ENCODE results near the gene MYLK2.
"Not testable (repeated sequence)": the region's sequence is repeated elsewhere in the genome, so short reads cannot be mapped to it uniquely, and the experiment has no call there.

The MYLK2 gene

DNA sequence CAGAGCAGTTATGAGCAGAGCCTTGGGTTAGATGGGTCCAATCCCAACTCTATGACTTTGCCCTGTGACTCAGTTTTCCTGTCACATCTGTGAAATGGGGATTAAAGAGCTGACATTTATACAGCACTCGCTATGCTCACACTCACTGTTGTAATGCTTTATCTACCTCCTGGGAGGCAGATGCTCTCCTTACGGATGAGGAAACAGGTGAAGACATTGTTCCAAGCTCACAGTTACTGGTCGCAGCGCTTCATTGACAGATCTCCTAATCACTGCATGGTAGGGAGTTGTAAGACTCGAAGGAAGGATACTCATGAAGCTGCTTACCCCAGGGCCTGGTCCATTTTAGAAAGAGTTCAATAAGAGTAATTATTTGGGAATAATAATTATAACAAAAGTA is 2.9 kb upstream of the MYLK2 start:
- DNase-seq, result no peak

DNA sequence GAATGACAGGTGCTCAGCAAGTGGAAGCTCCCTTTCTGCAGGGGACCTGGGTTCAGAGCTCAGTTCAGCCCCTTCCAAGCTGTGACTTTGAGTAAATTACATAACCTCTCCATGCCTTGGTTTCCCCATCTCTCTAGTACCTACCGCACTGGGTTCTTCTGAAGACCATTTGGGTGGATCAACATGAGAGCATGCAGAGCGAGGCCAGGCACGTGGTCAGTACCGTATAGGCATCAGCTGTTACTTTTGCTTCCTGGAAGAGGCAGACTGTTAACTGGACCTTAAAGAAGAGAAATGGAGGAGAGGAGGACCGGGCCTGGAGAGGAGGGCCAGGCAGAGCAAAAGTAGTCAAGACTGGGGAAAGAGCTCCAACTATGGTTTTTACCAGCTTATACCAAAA is 1.7 kb upstream of the MYLK2 start:
- no peak for DNase-seq

DNA sequence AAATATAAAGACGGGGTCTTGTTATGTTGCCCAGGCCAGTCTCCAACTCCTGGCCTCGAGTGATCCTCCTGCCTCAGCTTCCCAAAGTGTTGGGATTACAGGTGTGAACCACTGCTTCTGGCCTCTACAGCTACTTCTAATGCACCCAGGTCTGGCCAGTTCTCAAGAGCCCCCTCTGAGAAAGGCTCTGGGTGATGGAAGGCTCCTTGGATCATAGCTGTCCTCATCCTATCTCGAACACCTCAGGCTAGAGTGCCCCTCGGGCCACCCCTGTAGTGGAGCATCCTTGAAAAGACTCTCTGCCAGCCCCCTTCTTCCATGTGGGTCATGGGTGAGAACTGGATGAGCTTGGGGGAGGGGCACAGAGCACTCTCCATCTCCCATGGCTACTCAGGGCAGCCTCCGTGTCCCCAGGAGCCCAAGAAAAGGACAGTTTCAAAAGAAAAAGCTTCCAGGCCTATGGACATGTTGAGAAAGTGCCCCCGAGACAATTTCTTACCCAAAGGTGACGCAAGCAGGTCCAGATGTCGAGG is 714 bp upstream of the MYLK2 start:
- no peak for DNase-seq

DNA sequence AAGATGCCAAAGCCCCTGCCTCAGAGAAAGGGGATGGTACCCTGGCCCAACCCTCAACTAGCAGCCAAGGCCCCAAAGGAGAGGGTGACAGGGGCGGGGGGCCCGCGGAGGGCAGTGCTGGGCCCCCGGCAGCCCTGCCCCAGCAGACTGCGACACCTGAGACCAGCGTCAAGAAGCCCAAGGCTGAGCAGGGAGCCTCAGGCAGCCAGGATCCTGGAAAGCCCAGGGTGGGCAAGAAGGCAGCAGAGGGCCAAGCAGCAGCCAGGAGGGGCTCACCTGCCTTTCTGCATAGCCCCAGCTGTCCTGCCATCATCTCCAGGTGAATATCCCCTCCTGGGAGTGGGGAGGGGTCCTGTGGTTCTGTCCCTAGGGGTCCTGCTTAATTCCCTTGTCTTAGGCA is 1.1 kb downstream of the MYLK2 start:
- DNase-seq, result no peak

DNA sequence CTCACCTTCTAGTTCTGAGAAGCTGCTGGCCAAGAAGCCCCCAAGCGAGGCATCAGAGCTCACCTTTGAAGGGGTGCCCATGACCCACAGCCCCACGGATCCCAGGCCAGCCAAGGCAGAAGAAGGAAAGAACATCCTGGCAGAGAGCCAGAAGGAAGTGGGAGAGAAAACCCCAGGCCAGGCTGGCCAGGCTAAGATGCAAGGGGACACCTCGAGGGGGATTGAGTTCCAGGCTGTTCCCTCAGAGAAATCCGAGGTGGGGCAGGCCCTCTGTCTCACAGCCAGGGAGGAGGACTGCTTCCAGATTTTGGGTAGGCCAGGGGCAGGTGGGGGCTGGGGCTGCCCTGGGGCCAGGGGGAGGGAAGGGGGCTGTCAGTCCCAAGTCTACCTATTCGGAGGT is 2.3 kb downstream of the MYLK2 start:
- no peak for DNase-seq

DNA sequence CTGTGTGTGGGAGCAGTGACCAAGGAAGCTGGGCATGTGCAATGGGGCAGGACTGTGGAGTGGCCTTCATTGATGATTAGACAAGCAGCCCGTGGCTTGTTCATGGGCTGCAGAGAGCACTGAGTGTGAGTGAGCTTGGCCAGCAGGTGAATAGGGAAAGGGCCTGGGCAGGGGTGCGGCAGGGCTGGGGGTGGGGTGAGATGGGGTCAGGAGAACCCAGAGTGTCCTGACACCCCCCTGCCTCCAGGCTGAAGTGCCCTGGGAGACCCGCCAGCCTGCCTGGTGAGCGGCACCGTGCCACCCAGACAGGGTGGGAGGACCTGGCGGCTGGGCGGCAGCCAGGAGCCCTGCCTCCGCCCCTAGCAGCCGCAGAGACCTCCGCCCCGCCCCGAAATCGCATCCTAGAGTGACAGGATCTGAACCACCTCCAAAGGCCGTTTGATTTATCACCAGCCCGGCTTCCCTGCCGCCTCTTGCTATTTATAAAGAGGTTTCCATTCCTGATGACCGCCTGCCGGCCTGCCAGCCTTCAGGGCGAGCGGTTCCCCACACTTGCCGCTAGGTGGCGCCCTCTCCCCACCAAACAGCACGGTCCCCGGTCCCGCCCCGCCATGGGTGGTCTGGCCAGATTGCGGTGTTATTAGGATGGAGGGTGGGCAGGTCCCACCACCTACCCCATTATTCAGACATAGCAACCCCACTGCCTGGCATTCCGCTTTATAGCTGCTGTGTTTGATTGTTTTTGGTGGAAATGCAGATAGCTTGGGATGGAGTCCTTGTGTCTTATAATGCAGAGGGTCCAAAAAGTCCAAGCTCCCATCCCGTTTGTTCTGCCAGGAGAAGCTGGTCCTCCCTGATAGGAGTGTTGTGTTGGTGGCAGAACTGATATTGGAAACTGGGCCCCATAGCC is 3.5 kb downstream of the MYLK2 start:
- peak; percentile 60 for DNase-seq

DNA sequence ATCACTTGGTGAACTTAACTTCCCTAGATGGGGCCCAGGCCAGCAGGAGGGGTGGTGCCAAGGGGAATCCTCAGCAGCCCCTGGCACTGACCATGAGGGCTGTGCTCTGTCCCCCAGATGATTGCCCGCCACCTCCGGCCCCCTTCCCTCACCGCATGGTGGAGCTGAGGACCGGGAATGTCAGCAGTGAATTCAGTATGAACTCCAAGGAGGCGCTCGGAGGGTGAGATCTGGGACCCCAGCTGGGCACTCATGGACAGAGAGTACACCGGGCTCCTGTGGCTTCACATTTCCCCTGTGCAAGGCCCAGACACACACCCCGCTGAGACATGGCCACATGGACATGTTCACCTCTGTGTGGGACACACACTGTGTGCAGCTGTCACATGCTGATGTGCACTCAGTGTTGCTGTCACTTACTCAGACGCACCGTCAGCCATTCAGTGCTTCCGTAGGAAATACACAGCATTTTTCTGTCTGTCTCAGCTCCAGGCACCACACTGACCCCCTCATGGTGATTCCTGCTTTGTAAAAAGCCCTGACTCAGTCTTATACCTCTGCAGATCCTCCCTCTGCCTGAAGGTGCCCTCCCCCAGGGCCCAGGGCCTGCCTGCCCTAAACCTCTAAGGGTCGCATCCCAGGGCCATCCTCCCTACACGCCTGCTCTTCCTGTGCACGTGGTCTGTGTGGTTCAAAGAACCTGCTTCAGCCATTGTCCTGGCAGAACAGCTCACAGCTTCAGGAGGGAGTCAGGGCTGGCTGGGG is 4.4 kb downstream of the MYLK2 start:
- no peak for DNase-seq

DNA sequence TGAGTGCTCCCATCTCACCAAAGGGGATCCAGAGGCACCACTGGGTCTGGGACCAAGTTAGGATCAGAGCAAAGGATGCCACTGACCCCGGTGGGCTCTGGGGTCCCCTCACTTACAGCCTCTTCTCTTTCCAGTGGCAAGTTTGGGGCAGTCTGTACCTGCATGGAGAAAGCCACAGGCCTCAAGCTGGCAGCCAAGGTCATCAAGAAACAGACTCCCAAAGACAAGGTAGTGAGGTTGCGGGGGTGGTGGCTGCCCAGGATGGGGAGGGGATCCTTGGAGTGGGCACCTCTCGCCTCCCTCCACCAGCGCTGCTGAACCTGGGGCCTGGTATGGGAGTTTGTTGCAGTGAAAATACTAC is 4.9 kb downstream of the MYLK2 start:
- no peak for DNase-seq

DNA sequence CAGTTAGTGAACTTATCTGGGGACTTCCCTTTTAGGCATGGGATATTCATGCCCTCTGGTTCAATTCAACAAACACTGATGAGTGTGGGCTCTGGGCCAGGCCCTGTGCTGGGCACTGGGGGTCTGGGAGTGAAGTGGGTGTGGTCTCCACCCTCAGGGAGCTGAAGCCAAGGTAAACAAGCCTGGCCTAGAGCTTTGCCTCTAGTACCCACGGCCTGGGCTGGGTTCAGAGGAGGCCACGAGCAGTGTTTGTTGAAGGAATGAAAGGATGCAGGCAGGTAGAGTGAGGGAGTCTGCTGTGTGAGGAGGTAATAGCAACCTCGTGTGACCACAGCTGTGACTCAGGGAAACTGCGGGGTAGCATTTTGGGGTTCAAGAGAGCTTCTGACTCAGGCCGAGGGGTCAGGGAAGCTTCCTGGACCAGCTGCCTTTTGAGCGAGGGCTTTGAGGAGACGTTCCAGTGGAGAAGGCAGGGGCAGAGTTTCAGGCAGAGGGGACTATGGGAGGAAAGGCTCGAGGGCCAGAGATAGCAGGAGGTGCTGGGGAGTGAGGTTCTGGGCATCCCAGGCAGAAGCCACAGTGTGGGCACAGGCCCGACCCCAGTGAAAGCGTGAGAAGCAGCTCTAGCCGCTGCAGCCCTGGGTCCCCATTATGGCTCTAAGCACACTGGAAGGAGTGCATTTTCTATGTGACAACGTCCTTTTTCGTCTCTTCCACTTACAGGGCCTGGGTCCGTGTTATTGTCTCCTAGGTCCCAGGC is 5.6 kb downstream of the MYLK2 start:
- no peak for DNase-seq

DNA sequence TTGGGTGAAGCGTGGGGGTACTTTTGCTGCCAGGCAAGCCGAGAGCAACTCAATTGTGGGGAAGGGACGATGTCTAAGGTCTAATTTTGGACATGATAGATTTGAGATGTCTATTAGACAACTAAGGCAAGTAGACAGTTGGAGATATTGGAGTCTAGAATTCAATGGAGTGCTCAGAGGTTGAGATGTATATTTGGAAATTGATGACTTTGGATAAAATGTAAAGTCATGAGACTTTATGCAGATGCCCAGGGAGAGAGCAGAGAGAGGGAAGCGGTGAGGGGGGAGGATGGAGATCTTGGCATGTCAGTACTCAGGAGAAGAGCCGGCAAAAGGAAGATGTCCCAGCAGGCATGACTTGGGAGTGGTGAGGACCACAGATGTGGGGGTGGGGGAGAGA is 6.9 kb downstream of the MYLK2 start:
- no peak for DNase-seq

DNA sequence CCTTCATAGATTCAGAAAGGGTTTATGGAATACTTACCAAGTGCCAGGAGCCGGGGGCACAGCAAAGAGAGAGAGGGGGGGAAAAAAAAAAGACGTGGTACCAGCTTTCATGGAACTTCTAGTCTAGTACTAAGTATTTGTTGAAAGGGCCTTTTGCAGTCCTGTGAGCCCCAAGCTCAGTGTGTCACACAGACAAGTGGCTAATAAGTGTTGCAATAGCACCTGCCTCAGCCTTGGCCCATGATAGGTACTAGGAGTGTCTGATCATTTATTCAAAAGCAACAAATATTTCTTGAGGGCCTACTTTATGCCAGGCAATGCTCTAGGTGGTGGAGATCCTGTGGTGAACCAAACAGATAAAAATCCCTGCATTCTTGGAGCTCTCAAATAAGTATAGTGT is 7.9 kb downstream of the MYLK2 start:
- no peak for DNase-seq

DNA sequence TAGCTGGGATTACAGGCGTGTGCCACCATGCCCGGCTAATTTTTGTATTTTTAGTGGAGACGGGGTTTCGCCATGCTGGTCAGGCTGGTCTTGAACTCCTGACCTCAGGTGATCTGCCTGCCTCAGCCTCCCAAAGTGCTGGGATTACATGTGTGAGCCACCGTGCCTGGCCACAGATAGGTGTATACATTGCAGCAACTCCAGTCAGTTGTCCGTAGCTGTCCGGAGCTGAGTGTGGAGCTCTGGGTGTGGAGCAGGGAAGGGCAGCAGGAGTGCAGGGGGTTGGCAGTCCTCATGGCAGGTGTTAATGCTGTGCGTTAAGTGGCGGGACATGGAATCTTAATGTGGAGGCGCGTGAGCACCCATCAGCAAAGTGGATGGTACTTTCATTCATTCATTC is 8.9 kb downstream of the MYLK2 start:
- not testable (repeated sequence) for DNase-seq

DNA sequence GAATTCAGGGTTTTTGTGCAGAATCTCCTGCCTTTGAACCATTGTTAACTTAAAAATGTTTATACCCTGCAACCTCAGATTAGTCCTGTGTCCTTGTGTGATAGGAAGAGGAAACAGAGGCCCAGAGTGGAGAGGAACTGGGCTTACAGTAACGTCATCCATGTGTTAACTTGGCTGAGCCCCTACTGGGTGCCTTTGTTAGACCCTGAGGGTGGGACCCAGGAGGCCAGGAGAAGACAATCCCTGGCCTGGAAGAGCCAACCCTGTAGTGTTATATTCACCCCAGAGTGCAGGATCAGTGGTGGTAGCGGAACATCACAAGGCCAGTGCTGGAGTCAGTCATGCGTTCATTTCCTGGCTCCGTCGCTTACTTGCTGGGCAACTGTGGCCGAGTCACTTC is 10.6 kb downstream of the MYLK2 start:
- DNase-seq, result no peak

DNA sequence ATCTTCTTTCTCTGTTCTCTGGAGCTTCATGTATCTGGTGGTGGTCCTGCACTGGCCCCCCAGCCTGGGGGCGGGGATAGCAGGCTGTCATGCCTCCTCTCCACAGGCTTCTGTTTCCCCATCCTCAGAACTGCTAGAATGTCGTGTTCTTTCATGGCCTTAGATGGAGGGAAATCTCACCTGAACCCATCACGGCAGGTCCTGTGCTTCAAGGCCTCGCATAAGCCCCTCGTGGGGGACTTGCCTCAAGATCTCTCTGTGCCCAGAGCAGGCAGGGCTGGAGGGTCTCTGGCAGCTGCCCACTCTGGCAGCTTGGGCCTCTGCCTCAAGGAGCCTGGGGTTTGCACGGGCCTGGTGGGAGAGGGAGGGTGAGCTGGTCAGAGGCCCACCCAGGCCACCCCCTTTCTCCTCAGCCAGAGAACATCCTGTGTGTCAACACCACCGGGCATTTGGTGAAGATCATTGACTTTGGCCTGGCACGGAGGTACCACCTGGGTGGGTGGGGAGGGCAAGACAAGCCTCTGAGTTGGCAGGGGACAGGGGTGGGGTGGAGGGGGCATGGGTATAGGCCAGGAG is 11.3 kb downstream of the MYLK2 start:
- DNase-seq, result no peak

DNA sequence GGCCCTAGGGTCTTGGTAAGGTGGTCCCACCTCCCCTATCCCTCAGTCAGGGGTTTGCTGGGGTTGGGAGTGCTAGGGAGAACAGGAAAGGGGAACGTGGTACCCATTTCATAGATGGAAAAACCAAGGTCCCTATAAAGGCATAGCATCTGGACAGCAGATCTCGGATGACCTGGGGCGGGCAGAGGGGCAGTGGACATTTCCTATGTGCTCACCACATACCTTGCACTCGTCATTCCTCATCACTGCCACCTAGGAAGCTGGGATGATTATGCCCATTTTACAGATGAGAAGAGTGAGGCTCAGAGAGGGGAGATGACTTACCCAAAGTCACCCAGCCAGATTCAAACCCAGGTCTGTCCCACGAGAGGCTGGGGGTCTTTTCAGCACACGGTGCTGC is 12.1 kb downstream of the MYLK2 start:
- DNase-seq, result no peak

DNA sequence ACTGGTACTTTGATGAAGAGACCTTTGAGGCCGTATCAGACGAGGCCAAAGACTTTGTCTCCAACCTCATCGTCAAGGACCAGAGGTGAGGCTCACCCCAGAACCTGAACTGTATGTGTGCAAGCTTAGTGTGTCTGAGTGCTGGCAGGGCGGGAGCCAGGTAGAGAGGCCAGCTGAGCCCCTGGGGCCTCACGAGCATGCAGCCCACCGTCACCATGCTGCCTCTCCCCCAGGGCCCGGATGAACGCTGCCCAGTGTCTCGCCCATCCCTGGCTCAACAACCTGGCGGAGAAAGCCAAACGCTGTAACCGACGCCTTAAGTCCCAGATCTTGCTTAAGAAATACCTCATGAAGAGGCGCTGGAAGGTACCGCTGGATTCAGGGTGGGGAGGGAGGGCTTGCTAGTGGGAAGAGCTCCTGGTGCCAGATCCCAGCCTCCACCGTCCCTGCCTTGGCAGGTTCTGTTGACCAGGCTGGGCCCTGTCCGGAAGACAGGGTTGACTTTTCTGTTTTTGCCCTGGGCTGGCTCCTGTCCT is 12.7 kb downstream of the MYLK2 start:
- no peak for DNase-seq

DNA sequence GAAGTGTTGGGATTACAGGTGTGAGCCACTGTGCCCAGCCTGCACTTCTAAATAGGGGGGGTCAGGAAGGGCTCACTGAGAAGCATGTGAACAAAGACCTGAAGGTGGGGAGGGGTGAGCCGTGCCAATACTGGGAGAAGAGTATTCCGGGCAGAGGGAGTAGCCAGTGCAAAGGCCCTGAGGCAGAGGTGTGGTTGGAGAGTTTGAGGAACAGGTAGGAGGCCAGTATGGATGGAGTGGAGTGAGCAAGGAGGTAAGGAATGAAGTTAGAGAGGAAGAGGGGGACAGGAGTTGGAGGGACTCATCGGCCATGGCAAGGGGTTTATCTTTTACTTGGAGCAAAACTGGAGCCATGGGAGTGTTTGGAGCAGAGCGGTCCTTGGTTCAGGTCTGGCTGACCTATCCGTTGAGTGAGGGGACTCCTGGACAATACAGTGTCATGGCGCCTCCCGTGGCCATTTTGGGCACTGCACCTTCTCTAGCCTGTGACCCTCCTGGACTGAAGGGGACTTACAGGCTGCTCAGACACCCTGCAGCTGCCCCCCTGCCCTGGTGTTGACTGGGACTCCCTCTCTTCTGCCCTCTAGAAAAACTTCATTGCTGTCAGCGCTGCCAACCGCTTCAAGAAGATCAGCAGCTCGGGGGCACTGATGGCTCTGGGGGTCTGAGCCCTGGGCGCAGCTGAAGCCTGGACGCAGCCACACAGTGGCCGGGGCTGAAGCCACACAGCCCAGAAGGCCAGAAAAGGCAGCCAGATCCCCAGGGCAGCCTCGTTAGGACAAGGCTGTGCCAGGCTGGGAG is 14.2 kb downstream of the MYLK2 start:
- peak; percentile 49 for DNase-seq

DNA sequence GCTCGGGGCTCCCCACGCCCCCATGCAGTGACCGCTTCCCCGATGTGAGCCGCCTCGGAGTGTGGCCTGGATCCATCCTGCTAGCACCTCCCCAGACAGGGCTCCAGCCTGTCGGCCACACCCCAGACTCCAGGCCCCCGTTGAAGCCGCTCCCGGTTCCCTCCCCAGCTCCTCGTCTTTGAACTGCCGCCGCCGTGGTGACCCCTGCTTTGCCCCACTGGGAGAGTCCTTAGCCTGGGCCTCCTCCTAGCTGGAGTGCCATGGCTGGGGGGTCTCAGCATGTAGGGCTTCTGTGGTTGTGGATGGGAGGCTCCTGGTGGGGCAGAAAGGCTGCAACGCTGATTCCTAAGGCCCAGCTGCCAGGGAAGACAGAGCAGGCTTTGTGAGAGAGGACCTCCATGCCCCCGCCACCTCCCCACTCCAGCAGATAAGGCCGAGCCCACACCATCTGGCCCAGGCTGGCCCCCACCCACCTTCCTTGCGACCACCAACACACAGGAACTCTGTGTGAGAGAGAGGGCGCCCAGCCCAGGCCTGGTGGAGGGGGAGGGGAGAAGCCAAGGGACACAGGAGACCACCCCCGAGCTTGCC is 14.9 kb downstream of the MYLK2 start:
- DNase-seq, result no peak

DNA sequence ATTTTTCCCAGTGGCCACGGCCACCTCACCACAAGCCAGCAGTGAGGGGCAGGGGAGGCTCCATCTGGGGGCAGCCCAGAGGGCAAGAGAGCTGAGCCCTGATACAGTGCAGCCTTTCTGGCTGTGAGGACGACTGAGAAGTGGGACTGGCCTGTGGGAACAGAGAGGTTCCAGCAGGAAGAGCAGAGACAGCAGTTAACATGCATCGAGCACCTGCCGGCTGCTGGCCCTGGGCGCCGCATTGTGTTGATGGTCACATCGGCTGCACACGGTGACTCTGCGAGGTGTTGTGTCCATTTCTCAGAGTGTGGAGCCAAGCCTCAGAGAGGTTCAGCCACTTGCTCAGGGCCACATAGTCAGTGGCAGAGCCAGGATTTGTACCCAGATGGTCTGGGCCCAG is 16.4 kb downstream of the MYLK2 start:
- no peak for DNase-seq

DNA sequence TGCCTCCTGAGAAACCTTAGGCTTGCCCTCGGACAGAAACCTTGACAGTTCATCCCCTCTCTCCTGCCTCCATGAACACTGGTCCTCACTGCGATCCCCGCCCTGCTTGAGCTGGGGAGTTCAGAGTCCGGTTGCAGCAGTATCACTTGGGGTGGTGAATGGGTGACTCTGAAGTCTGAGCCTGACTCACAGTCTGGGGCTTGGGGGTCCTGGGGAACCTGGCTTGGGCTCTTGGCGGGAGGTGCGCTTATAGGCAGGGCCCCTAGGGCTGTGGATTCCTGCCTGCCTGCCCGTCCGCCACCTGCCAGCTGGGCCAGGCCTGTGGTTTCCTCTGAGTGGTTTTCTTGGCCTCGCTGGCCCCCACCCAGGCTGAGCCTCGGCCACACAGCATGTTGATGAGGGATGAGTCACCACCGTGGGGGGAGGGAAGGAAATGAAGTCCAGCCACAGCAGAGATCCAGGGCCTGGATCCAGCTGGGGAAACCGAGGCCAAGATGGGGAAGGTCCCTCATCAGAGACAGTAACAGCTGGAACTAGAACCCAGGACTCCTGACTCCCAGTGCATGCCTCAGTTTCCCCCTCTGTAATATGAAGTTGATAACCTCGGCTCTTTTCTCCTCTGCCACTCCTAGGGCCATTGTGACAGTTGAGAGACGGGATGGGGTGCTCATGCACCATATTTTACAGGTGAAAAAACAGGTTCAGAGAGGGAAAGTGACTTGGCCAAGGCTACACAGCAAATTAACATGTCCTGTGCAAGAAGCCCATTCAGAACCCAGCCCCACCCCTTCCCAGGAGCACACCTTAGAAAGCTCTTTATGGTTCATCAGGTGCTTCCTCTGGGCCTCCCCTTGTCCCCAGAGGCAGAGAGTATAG is 17.1 kb downstream of the MYLK2 start:
- DNase-seq, result peak; percentile 65
